ENCODE measurements around the gene RAB26.

The RAB26 gene

DNA sequence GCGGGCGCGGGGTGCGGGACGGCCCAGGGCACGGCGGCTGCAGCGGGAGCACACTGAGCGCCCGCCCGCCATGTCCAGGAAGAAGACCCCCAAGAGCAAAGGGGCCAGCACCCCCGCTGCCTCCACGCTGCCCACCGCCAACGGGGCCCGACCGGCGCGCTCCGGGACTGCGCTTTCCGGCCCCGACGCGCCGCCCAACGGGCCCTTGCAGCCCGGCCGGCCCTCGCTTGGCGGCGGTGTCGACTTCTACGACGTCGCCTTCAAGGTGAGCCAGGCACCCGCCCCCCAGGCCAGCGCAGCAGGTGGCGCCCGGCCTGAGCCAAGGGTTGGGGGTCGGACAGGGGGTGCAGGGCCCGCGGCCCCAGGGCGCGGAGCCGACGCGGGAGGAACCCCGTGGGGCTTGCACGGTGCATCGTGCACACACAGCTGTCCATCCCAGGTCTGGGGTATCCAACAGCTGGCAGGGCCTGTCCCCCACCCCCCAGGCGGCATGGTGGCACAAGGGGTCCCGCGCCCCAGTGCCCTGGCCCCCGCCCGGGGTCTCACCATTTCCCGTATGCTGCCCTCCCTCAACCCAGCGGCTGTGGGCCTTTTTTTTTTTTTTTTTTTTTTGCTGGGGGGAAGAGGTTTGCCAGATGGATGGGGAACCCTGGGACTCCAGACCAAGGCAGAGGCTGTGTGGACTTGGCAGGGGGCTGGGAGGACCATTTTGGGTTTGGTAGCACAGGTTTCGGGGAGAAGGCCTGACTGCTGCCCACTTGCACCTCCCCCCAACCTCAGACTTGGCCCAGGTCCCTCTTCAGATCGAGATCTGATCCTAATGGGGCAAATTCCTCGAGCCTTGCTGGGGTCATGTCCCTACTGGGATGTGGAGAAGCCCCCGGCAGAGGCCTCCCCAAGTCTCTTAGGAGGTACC is 547 bp downstream of the RAB26 start (continued):
- TF ChIP-seq ZNF621 (tag by site-specific recombination; IDR thresholded peaks at IDR 0.05) (no peak), ZNF48 (tag by site-specific recombination; IDR thresholded peaks at IDR 0.05) (no peak), GLIS1 (tag by site-specific recombination; IDR thresholded peaks at IDR 0.05) (peak; percentile 68), ZNF596 (tag by site-specific recombination; IDR thresholded peaks at IDR 0.05) (0 out of 2 replicates have a peak, but pooled peaks have one; percentile 14)
- TF ChIP-seq, protein P1, sequence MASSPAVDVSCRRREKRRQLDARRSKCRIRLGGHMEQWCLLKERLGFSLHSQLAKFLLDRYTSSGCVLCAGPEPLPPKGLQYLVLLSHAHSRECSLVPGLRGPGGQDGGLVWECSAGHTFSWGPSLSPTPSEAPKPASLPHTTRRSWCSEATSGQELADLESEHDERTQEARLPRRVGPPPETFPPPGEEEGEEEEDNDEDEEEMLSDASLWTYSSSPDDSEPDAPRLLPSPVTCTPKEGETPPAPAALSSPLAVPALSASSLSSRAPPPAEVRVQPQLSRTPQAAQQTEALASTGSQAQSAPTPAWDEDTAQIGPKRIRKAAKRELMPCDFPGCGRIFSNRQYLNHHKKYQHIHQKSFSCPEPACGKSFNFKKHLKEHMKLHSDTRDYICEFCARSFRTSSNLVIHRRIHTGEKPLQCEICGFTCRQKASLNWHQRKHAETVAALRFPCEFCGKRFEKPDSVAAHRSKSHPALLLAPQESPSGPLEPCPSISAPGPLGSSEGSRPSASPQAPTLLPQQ (tag by site-specific recombination; IDR thresholded peaks at IDR 0.05) = no peak

GRCh38 chr16:2149630-2150417 is 1.4 kb downstream of the RAB26 start:
- H3K4me1 ChIP-seq (ENCODE audit: control insufficient read depth, insufficient read depth, low read length) = peaks cover 4% of the 10 kb centered on the region
- CTCF ChIA-PET = interaction anchor here (0.6 to 1.6 kb wide), 2 partner anchors 10 to 352 kb away, joined by 3 to 18 read pairs; no protein-coding TSS in a partner anchor
- peaks cover 0 to 38% of the 10 kb centered on the region in 2 experiments; a peak in 2 of 3 replicates for H3K36me3 ChIP-seq (ENCODE audit: control insufficient read depth in 2 of 2, insufficient read depth in 1 of 2, low read length in 2 of 2)
- no peaks in the 10 kb centered on the region for H3K9me3 ChIP-seq (ENCODE audit: control insufficient read depth, insufficient read depth, low read depth, low read length)
- H3K27ac ChIP-seq (ENCODE audit: extremely low read depth, low read depth, low read length) = no peak overlapping the region
- POLR2A ChIA-PET = interaction anchor here (0.6 to 1.3 kb wide), 2 partner anchors 9 to 80 kb away, joined by 3 to 5 read pairs; no protein-coding TSS in a partner anchor
- H3K4me3 ChIP-seq (ENCODE audit: low read depth, low read length) = no peak overlapping the region; the same call in 1 of the 2 replicates
- TF ChIP-seq PBX3 (CRISPR knock-in tag; IDR thresholded peaks at IDR 0.05) = no peak
- TF ChIP-seq HOXC10 (CRISPR knock-in tag; IDR thresholded peaks at IDR 0.05) = no peak
- TF ChIP-seq ZFP41 (tag by site-specific recombination; IDR thresholded peaks at IDR 0.05; ENCODE audit: borderline replicate concordance) = no peak
- TF ChIP-seq ZNF138 (tag by site-specific recombination; IDR thresholded peaks at IDR 0.05; ENCODE audit: borderline replicate concordance) = no peak
- TF ChIP-seq ZFHX2 (tag by site-specific recombination; conservative IDR thresholded peaks at IDR 0.05) = no peak
- TF ChIP-seq ZNF510 (tag by site-specific recombination; IDR thresholded peaks at IDR 0.05; ENCODE audit: insufficient replicate concordance) = no peak
- TF ChIP-seq ZNF707 (tag by site-specific recombination; IDR thresholded peaks at IDR 0.05) = no peak
- no peak for TF ChIP-seq ZNF416 (tag by site-specific recombination; IDR thresholded peaks at IDR 0.05)
- no peak for TF ChIP-seq ZBTB7A (tag by site-specific recombination; IDR thresholded peaks at IDR 0.05; ENCODE audit: low read depth)
- TF ChIP-seq, protein P2, sequence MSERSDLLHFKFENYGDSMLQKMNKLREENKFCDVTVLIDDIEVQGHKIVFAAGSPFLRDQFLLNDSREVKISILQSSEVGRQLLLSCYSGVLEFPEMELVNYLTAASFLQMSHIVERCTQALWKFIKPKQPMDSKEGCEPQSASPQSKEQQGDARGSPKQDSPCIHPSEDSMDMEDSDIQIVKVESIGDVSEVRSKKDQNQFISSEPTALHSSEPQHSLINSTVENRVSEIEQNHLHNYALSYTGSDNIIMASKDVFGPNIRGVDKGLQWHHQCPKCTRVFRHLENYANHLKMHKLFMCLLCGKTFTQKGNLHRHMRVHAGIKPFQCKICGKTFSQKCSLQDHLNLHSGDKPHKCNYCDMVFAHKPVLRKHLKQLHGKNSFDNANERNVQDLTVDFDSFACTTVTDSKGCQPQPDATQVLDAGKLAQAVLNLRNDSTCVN (tag by site-specific recombination; optimal IDR thresholded peaks at IDR 0.05) = no peak
- no peak for TF ChIP-seq ZNF449 (tag by site-specific recombination; IDR thresholded peaks at IDR 0.05)
- TF ChIP-seq, protein P3, sequence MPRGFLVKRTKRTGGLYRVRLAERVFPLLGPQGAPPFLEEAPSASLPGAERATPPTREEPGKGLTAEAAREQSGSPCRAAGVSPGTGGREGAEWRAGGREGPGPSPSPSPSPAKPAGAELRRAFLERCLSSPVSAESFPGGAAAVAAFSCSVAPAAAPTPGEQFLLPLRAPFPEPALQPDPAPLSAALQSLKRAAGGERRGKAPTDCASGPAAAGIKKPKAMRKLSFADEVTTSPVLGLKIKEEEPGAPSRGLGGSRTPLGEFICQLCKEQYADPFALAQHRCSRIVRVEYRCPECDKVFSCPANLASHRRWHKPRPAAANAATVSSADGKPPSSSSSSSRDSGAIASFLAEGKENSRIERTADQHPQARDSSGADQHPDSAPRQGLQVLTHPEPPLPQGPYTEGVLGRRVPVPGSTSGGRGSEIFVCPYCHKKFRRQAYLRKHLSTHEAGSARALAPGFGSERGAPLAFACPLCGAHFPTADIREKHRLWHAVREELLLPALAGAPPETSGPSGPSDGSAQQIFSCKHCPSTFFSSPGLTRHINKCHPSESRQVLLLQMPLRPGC (tag by site-specific recombination; IDR thresholded peaks at IDR 0.05) = no peak
- TF ChIP-seq ZNF148 (tag by site-specific recombination; IDR thresholded peaks at IDR 0.05; ENCODE audit: borderline replicate concordance) = no peak
- TF ChIP-seq SCRT2 (tag by site-specific recombination; IDR thresholded peaks at IDR 0.05) = 0 out of 2 replicates have a peak, but pooled peaks have one; percentile 55
- TF ChIP-seq KLF16 (tag by site-specific recombination; IDR thresholded peaks at IDR 0.05) = no peak
- TF ChIP-seq ZNF335 (tag by site-specific recombination; conservative IDR thresholded peaks at IDR 0.05) = peak; percentile 58
- peak; percentile 72; the same call in 1 of the 2 replicates for TF ChIP-seq ZFP69B (tag by site-specific recombination; IDR thresholded peaks at IDR 0.05)
- TF ChIP-seq ZNF423 (tag by site-specific recombination; IDR thresholded peaks at IDR 0.05) = no peak
- no peak for TF ChIP-seq ZNF626 (tag by site-specific recombination; IDR thresholded peaks at IDR 0.05)

Measured in HEK293 (cell line).